ENCODE data around the gene SESN1. TPM values are rescaled to one million over a fixed set of nuclear protein-coding genes. Genes with fewer than 3 reads are reported as not detected.
"Not testable (repeated sequence)": the region's sequence is repeated elsewhere in the genome, so short reads cannot be mapped to it uniquely, and the experiment has no call there.

Gene SESN1
- total and polyA plus RNA-seq, 9 of the 15 experiments (the other 6 are each of a cell fraction or from before 2014, with no cell fraction given) = 3.1 to 13.0 (median 7.4) TPM

DNA sequence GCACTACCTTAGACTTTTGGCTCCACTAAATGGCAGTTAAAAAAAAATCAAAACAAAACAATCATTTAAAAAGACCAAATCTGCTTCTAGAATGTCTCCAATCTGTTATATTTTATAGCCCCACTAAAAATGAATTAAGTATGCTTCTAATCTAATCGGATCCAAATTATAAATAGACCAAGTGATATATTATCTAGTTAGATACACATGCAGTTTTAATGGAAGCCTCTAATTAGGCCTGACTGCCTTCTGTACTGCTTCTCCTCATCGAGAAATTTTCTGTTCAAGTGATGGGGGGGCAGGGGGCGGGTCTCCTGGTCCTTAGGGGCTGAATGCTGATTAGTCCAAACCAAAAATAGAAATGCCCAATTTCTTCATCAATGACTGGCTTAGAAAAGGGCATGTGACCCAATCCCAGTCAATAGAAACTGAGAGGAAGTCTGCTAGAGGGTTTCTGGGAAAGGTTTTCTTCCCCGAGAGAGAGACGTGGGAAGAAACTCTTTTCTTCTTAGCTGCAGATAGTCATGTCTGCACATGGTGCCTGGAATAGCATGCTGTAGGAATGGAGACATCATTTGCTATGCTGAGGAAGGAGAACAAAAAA is 6.9 kb downstream of the SESN1 start:
- Histone ChIP-seq H3K27ac (ENCODE audit: extremely low read depth, low read depth, low read length) (no peak overlapping the region), H3K9me3 (replicated peaks; ENCODE audit: control insufficient read depth, insufficient read depth, low read depth, low read length) (no peaks in the 10 kb centered on the region), H3K36me3 (ENCODE audit: control insufficient read depth, insufficient read depth, low read length) (no peaks in the 10 kb centered on the region; the same call in 2 of the 3 replicates), H3K4me2 (ENCODE audit: insufficient read depth, low read length) (no peak overlapping the region), H3K4me1 (replicated peaks in 1 of 2; ENCODE audit: control insufficient read depth in 2 of 2, insufficient read depth in 2 of 2, low read length in 2 of 2) (peaks cover 0 to 7% of the 10 kb centered on the region in 2 experiments; a peak in 2 of 5 replicates), H3K9me1 (ENCODE audit: control insufficient read depth, insufficient read depth, low read length) (no peaks in the 10 kb centered on the region), H3K9ac (ENCODE audit: insufficient read depth in 1 of 2, low read depth in 2 of 2, low read length in 2 of 2) (no peak overlapping the region), H3K79me2 (ENCODE audit: control insufficient read depth, insufficient read depth, low read length) (peaks cover 33% of the 10 kb centered on the region), H3K4me3 (no peak overlapping the region), H4K20me1 (replicated peaks; ENCODE audit: control insufficient read depth, insufficient read depth, low read length) (no peaks in the 10 kb centered on the region; the same call in 1 of the 2 replicates), H3K27me3 (ENCODE audit: control insufficient read depth in 2 of 2, insufficient read depth in 2 of 2, low read length in 2 of 2) (no peaks in the 10 kb centered on the region), H2AFZ (ENCODE audit: low read depth, low read length) (no peak overlapping the region)
- intact Hi-C loops (cut with micrococcal nuclease) = no loop called here
- BruUV-seq (replicated peaks) = no TSS peak
- TF ChIP-seq MBD2 (IDR thresholded peaks at IDR 0.05; ENCODE audit: borderline replicate concordance, low read depth) = no peak
- 0 out of 2 replicates have a peak, but pooled peaks have one; percentile 20 for TF ChIP-seq SPI1 (IDR thresholded peaks at IDR 0.05; ENCODE audit: borderline replicate concordance, low read depth, low read length)
- TF ChIP-seq USF2 (CRISPR knock-in tag; IDR thresholded peaks at IDR 0.05) = 0 out of 2 replicates have a peak, but pooled peaks have one; percentile 14
- CTCF ChIA-PET (ENCODE audit: low intra/inter-chr PET ratio) = no interaction called here
- FAIRE-seq (no peak), ATAC-seq (no peak), DNase-seq (ENCODE audit: extremely low read depth in 1 of 4, low spot score in 3 of 4) (no peak)
- WGBS (ENCODE audit: insufficient coverage, low coverage, missing lambda C conversion rate) = 48% methylated on average over 5 of the region's 5 CpGs
- in situ Hi-C loops (cut with MboI) = no loop called here
- POLR2A ChIA-PET = no interaction called here

DNA sequence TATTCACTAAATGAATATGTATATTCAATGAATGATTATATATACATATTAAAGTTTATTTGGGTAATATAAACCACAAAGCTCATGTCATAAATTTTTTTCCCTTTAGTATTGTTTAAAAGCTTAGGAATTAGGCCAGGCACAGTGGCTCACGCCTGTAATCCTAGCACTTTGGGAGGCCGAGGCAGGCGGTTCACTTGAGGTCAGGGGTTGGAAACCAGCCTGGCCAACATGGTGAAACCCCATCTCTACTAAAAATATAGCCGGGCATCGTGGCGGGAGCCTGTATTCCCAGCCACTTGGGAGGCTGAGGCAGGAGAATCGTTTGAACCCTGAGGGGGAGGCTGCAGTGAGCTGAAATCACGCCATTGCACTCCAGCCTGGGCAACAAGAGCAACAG is 10.5 kb downstream of the SESN1 start:
- H3K4me3 ChIP-seq; H3K9me3 ChIP-seq (replicated peaks; ENCODE audit: control insufficient read depth, insufficient read depth, low read depth, low read length); intact Hi-C loops (cut with micrococcal nuclease); DNase-seq (ENCODE audit: extremely low read depth in 1 of 4, low spot score in 3 of 4); H2AFZ ChIP-seq (ENCODE audit: low read depth, low read length); in situ Hi-C loops (cut with MboI); H3K9ac ChIP-seq (ENCODE audit: insufficient read depth in 1 of 2, low read depth in 2 of 2, low read length in 2 of 2); H3K36me3 ChIP-seq (ENCODE audit: control insufficient read depth, insufficient read depth, low read length); FAIRE-seq; H3K9me1 ChIP-seq (ENCODE audit: control insufficient read depth, insufficient read depth, low read length); ATAC-seq; H3K4me2 ChIP-seq (ENCODE audit: insufficient read depth, low read length); H3K27ac ChIP-seq (ENCODE audit: extremely low read depth, low read depth, low read length); BruUV-seq (replicated peaks); H3K27me3 ChIP-seq (ENCODE audit: control insufficient read depth in 2 of 2, insufficient read depth in 2 of 2, low read length in 2 of 2); H3K79me2 ChIP-seq (ENCODE audit: control insufficient read depth, insufficient read depth, low read length); H3K4me1 ChIP-seq (replicated peaks in 1 of 2; ENCODE audit: control insufficient read depth in 2 of 2, insufficient read depth in 2 of 2, low read length in 2 of 2); CTCF ChIA-PET (ENCODE audit: low intra/inter-chr PET ratio); H4K20me1 ChIP-seq (replicated peaks; ENCODE audit: control insufficient read depth, insufficient read depth, low read length): not testable (repeated sequence)
- POLR2A ChIA-PET = interaction anchor here (1.5 to 1.9 kb wide), 2 partner anchors 11 to 300 kb away, joined by 4 to 10 read pairs; partner anchors contain the start of genes CEP57L1 and SESN1
- WGBS (ENCODE audit: insufficient coverage, low coverage, missing lambda C conversion rate) = 72% methylated on average over 8 of the region's 8 CpGs
